Right forelimb (tissue), 1 donor: ENCODE measurements around the gene CD68.
"Not testable (repeated sequence)": the region's sequence is repeated elsewhere in the genome, so short reads cannot be mapped to it uniquely, and the experiment has no call there.

Source experiments
- DNase-seq: peaks from one replicate; pipeline ENCODE4 v3.0.0-alpha.2; 2018

Gene CD68

DNA sequence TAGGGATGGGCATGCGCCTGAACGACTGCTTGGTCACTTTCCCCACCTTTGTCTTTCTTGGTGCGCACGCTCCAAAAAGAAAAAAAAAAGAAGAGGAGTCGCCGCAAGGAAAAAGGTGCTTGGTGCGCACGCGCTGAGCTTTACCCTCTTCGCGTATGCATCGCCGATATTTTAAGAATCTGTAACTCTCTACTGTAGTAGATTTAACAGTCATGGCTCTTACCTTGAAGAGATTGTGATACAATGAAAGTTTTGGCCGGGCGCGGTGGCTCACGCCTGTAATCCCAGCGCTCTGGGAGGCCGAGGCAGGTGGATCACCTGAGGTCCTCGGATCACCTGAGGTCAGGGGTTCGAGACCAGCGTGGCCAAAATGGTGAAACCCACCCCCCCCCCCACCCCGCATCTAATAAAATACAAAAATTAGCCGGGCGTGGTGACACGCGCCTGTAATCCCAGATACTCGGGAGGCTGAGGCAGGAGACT lies 35.9 kb downstream of the CD68 start:
- no peak for DNase-seq

DNA sequence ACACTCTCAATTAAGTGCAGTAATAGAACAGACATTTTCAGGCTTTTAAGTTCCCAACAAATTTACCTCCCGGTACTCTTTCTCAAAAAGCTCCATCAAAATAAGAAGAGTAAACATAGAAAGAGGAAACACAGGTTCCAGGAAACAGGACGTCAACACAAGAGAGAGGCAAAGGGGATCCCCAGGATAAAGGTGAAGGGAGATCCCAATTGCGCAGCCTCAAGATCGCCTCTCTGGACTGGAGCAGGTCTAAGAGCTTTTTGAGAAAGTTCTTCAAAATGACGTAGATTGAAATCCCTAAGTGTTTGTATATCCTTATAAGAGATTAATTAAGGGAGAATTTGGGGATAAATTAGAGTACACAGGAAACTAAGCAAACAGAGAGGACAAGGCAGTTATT lies 39.2 kb downstream of the CD68 start:
- no peak for DNase-seq

DNA sequence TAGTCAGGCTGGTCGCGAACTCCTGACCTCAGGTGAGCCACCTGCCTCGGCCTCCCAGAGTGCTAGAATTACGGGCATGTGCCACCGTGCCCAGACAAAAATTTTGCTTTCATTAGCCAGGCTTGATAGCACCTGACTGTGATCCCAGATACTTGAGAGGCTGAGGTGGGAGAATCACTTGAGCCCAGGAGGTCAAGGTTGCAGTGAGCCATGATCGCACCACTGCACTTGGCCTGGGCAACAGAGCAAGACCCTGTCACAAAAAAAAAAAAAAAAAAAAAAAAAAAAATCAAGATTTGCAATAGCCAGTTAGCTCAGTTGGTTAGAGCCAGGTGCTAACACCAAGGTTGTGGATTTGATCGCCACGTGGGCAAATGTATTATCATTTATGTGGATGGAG lies 41.4 kb downstream of the CD68 start:
- DNase-seq: no peak

DNA sequence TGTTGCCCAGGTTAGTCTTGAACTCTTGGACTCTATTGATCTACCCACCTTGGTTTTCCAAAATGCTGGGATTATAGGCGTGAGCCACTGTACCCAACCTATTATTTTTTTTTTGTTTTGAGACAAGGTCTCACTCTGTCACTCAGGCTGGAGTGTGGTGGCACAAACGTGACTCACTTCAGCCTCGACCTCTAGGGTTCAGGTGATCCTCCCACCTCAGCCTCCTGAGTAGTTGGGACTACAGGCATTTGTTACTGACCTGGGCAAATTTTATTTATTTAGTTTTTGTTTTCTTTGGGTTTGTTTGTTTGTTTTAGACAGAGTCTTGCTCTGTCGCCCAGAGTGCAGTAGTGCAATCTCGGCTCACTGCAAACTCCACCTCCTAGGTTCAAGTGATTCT lies 44.2 kb downstream of the CD68 start:
- no peak for DNase-seq

DNA sequence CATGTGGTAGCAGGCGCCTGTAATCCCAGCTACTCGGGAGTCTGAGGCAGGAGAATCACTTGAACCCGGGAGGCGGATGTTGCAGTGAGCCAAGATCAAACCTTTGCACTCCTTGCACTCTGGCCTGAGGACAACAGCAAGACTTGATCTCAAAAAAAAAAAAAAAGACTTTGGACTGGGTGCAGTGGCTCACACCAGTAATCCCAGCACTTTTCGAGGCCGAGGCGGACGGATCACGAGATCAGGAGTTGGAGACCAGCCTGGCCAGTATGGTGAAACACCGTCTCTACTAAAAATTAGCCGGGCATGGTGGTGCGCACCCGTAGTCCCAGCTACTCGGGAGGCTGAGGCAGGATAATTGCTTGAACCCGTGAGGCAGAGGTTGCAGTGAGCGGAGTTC lies 46.3 kb downstream of the CD68 start:
- not testable (repeated sequence) for DNase-seq

- DNase-seq: no peak
Measured at GRCh38 chr17:7626307-7626706, 46.9 kb downstream of the CD68 start.

GRCh38 chr17:7626956-7627249 lies 47.5 kb downstream of the CD68 start:
- DNase-seq: no peak

- peak; percentile 98 for DNase-seq
Measured at GRCh38 chr17:7627250-7628121, 48.0 kb downstream of the CD68 start, which contains the start of gene SAT2. Gene SAT2 (minus strand): TSS chr17:7627821. CDS start chr17:7627635, 186 bp downstream.

- DNase-seq: no peak
Measured at GRCh38 chr17:7629939-7630571, 50.6 kb downstream of the CD68 start, which contains the start of gene SHBG. Gene SHBG (plus strand): TSS chr17:7630135. CDS start chr17:7630173, 38 bp downstream.
